ENCODE data around the gene GRWD1. TPM values are rescaled to one million over a fixed set of nuclear protein-coding genes. Genes with fewer than 3 reads are reported as not detected.

GRWD1 gene
- total and polyA plus RNA-seq, 5 donors from 2014 or later = 29.0 to 52.9 (median 35.5) TPM

- peaks cover 28% of the 10 kb centered on the region for H3K4me1 ChIP-seq (ENCODE audit: control insufficient read depth, insufficient read depth, low read length, poor library complexity, severe bottlenecking)
- Mint-ChIP-seq H3K36me3 (peaks cover 15% of the 10 kb centered on the region), H3K27me3 (peaks cover 40% of the 10 kb centered on the region), H3K4me3 (peak overlapping the region; percentile 85 to 95 (median 94)), H3K4me1 (peaks cover 4 to 51% (median 26%) of the 10 kb centered on the region in 4 donors), H3K9me3 (no peaks in the 10 kb centered on the region), H3K27ac (peak overlapping the region; percentile 8 to 96 (median 88))
- peaks cover 8% of the 10 kb centered on the region for H3K27me3 ChIP-seq (ENCODE audit: control insufficient read depth, insufficient read depth, low read length)
- no peaks in the 10 kb centered on the region for H3K9me3 ChIP-seq (ENCODE audit: control insufficient read depth in 2 of 2, low read length in 2 of 2)
- DNase-seq = no peak
- H3K27ac ChIP-seq (ENCODE audit: insufficient read depth, low read length, poor library complexity, severe bottlenecking) = no peak overlapping the region
- peak overlapping the region; percentile 95 for H3K4me3 ChIP-seq (ENCODE audit: low read depth, low read length)
- peaks cover 24% of the 10 kb centered on the region for H3K36me3 ChIP-seq (ENCODE audit: control insufficient read depth, insufficient read depth, low read length)
- ATAC-seq (ENCODE audit: low read depth in 2 of 2) = no peak
These were observed 915 bp upstream of the GRWD1 start for GRCh38 chr19:48444936-48445200.

- peaks cover 27% of the 10 kb centered on the region for H3K36me3 ChIP-seq (ENCODE audit: control insufficient read depth, insufficient read depth, low read length)
- H3K4me1 Mint-ChIP-seq = peaks cover 4 to 51% (median 26%) of the 10 kb centered on the region in 4 donors
- peak overlapping the region; percentile 84 for H3K27ac ChIP-seq (ENCODE audit: insufficient read depth, low read length, poor library complexity, severe bottlenecking)
- H3K9me3 ChIP-seq (ENCODE audit: control insufficient read depth in 2 of 2, low read length in 2 of 2) = no peaks in the 10 kb centered on the region
- H3K9me3 Mint-ChIP-seq = no peaks in the 10 kb centered on the region
- H3K36me3 Mint-ChIP-seq = peaks cover 15% of the 10 kb centered on the region
- peak overlapping the region; percentile 95 for H3K4me3 ChIP-seq (ENCODE audit: low read depth, low read length)
- peaks cover 28% of the 10 kb centered on the region for H3K4me1 ChIP-seq (ENCODE audit: control insufficient read depth, insufficient read depth, low read length, poor library complexity, severe bottlenecking)
- peak overlapping the region; percentile 8 to 96 (median 88) for H3K27ac Mint-ChIP-seq
- peaks cover 8% of the 10 kb centered on the region for H3K27me3 ChIP-seq (ENCODE audit: control insufficient read depth, insufficient read depth, low read length)
- ATAC-seq (ENCODE audit: low read depth in 2 of 2) = peak; percentile 9 to 18
- H3K27me3 Mint-ChIP-seq = peaks cover 38% of the 10 kb centered on the region
- H3K4me3 Mint-ChIP-seq = peak overlapping the region; percentile 85 to 95 (median 94)
- no peak for DNase-seq
These were observed 552 bp upstream of the GRWD1 start for GRCh38 chr19:48445256-48445605.

- Histone ChIP-seq H3K4me1 (ENCODE audit: control insufficient read depth, insufficient read depth, low read length, poor library complexity, severe bottlenecking) (peaks cover 28% of the 10 kb centered on the region), H3K36me3 (ENCODE audit: control insufficient read depth, insufficient read depth, low read length) (peaks cover 41% of the 10 kb centered on the region), H3K27me3 (ENCODE audit: control insufficient read depth, insufficient read depth, low read length) (peaks cover 4% of the 10 kb centered on the region), H3K4me3 (ENCODE audit: low read depth, low read length) (peak overlapping the region; percentile 95), H3K27ac (ENCODE audit: insufficient read depth, low read length, poor library complexity, severe bottlenecking) (peak overlapping the region; percentile 84), H3K9me3 (ENCODE audit: control insufficient read depth in 2 of 2, low read length in 2 of 2) (no peaks in the 10 kb centered on the region)
- Mint-ChIP-seq H3K9me3 (no peaks in the 10 kb centered on the region), H3K27ac (peak overlapping the region in 2 of 3 donors; percentile 88 to 96), H3K4me1 (peaks cover 4 to 48% (median 26%) of the 10 kb centered on the region in 4 donors), H3K36me3 (peaks cover 15% of the 10 kb centered on the region), H3K4me3 (peak overlapping the region; percentile 85 to 95 (median 94)), H3K27me3 (peaks cover 25% of the 10 kb centered on the region)
- DNase-seq (no peak), ATAC-seq (ENCODE audit: low read depth in 2 of 2) (no peak)
These were observed 796 bp downstream of the GRWD1 start for GRCh38 chr19:48446579-48446978.

- H3K36me3 ChIP-seq (ENCODE audit: control insufficient read depth, insufficient read depth, low read length) = peaks cover 56% of the 10 kb centered on the region
- no peaks in the 10 kb centered on the region for H3K9me3 ChIP-seq (ENCODE audit: control insufficient read depth in 2 of 2, low read length in 2 of 2)
- no peak overlapping the region for H3K4me3 ChIP-seq (ENCODE audit: low read depth, low read length)
- Mint-ChIP-seq H3K36me3 (peaks cover 15% of the 10 kb centered on the region), H3K4me3 (peak overlapping the region in 1 of 4 donors; percentile 67), H3K9me3 (no peaks in the 10 kb centered on the region), H3K27ac (no peak overlapping the region), H3K4me1 (peaks cover 4 to 40% (median 26%) of the 10 kb centered on the region in 4 donors), H3K27me3 (peaks cover 17% of the 10 kb centered on the region)
- no peak overlapping the region for H3K27ac ChIP-seq (ENCODE audit: insufficient read depth, low read length, poor library complexity, severe bottlenecking)
- peaks cover 27% of the 10 kb centered on the region for H3K4me1 ChIP-seq (ENCODE audit: control insufficient read depth, insufficient read depth, low read length, poor library complexity, severe bottlenecking)
- ATAC-seq (ENCODE audit: low read depth in 2 of 2) (no peak), DNase-seq (no peak)
- H3K27me3 ChIP-seq (ENCODE audit: control insufficient read depth, insufficient read depth, low read length) = no peaks in the 10 kb centered on the region
These were observed 2.8 kb downstream of the GRWD1 start for GRCh38 chr19:48448563-48448962.

DNA sequence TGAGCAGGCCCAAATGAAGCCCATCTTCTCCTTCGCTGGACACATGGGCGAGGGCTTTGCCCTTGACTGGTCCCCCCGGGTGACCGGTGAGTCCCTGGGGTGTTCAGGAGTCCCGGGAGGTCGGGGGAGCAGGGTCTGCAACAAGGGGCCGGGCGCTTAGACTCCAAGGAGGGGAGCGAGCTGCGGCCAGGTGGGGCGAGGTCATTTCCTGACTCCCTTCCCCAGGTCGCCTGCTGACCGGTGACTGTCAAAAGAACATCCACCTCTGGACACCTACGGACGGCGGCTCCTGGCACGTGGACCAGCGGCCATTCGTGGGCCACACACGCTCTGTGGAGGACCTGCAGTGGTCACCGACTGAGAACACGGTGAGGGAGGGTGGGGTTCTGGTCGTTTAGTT, 4.7 kb downstream of the GRWD1 start:
- Mint-ChIP-seq H3K27me3 (peaks cover 3% of the 10 kb centered on the region), H3K4me3 (no peak overlapping the region), H3K4me1 (peaks cover 4 to 34% (median 18%) of the 10 kb centered on the region in 4 donors), H3K9me3 (no peaks in the 10 kb centered on the region), H3K27ac (no peak overlapping the region), H3K36me3 (peaks cover 20% of the 10 kb centered on the region)
- Histone ChIP-seq H3K9me3 (ENCODE audit: control insufficient read depth in 2 of 2, low read length in 2 of 2) (no peaks in the 10 kb centered on the region), H3K4me1 (ENCODE audit: control insufficient read depth, insufficient read depth, low read length, poor library complexity, severe bottlenecking) (peaks cover 9% of the 10 kb centered on the region), H3K27ac (ENCODE audit: insufficient read depth, low read length, poor library complexity, severe bottlenecking) (no peak overlapping the region), H3K4me3 (ENCODE audit: low read depth, low read length) (no peak overlapping the region), H3K36me3 (ENCODE audit: control insufficient read depth, insufficient read depth, low read length) (peaks cover 66% of the 10 kb centered on the region), H3K27me3 (ENCODE audit: control insufficient read depth, insufficient read depth, low read length) (no peaks in the 10 kb centered on the region)
- ATAC-seq (ENCODE audit: low read depth in 2 of 2) = no peak
- no peak for DNase-seq

- peaks cover 20% of the 10 kb centered on the region for H3K36me3 Mint-ChIP-seq
- H3K9me3 ChIP-seq (ENCODE audit: control insufficient read depth in 2 of 2, low read length in 2 of 2) = no peaks in the 10 kb centered on the region
- H3K4me1 Mint-ChIP-seq = peaks cover 4 to 30% (median 16%) of the 10 kb centered on the region in 4 donors
- H3K27ac ChIP-seq (ENCODE audit: insufficient read depth, low read length, poor library complexity, severe bottlenecking) = no peak overlapping the region
- ATAC-seq (ENCODE audit: low read depth in 2 of 2) = no peak
- peaks cover 8% of the 10 kb centered on the region for H3K4me1 ChIP-seq (ENCODE audit: control insufficient read depth, insufficient read depth, low read length, poor library complexity, severe bottlenecking)
- no peak overlapping the region for H3K27ac Mint-ChIP-seq
- H3K4me3 ChIP-seq (ENCODE audit: low read depth, low read length) = no peak overlapping the region
- H3K36me3 ChIP-seq (ENCODE audit: control insufficient read depth, insufficient read depth, low read length) = peaks cover 70% of the 10 kb centered on the region
- DNase-seq = no peak
- H3K27me3 ChIP-seq (ENCODE audit: control insufficient read depth, insufficient read depth, low read length) = no peaks in the 10 kb centered on the region
- H3K4me3 Mint-ChIP-seq = peak overlapping the region in 1 of 4 donors; percentile 15
- no peaks in the 10 kb centered on the region for H3K27me3 Mint-ChIP-seq
- H3K9me3 Mint-ChIP-seq = no peaks in the 10 kb centered on the region
These were observed 5.1 kb downstream of the GRWD1 start for GRCh38 chr19:48450863-48451262.

- DNase-seq = no peak
- Histone ChIP-seq H3K27ac (ENCODE audit: insufficient read depth, low read length, poor library complexity, severe bottlenecking) (no peak overlapping the region), H3K36me3 (ENCODE audit: control insufficient read depth, insufficient read depth, low read length) (peaks cover 76% of the 10 kb centered on the region), H3K9me3 (ENCODE audit: control insufficient read depth in 2 of 2, low read length in 2 of 2) (no peaks in the 10 kb centered on the region), H3K4me3 (ENCODE audit: low read depth, low read length) (no peak overlapping the region), H3K27me3 (ENCODE audit: control insufficient read depth, insufficient read depth, low read length) (no peaks in the 10 kb centered on the region), H3K4me1 (ENCODE audit: control insufficient read depth, insufficient read depth, low read length, poor library complexity, severe bottlenecking) (peaks cover 1% of the 10 kb centered on the region)
- Mint-ChIP-seq H3K4me3 (no peak overlapping the region), H3K9me3 (no peaks in the 10 kb centered on the region), H3K27me3 (no peaks in the 10 kb centered on the region), H3K27ac (no peak overlapping the region), H3K36me3 (peaks cover 20% of the 10 kb centered on the region), H3K4me1 (peaks cover 4 to 22% (median 13%) of the 10 kb centered on the region in 4 donors)
- ATAC-seq (ENCODE audit: low read depth in 2 of 2) = no peak
These were observed 5.8 kb downstream of the GRWD1 start for GRCh38 chr19:48451624-48452023.

- Mint-ChIP-seq H3K9me3 (no peaks in the 10 kb centered on the region), H3K4me3 (no peak overlapping the region), H3K27me3 (no peaks in the 10 kb centered on the region), H3K4me1 (peaks cover 4 to 17% (median 12%) of the 10 kb centered on the region in 4 donors), H3K27ac (no peak overlapping the region), H3K36me3 (peaks cover 22% of the 10 kb centered on the region)
- Histone ChIP-seq H3K9me3 (ENCODE audit: control insufficient read depth in 2 of 2, low read length in 2 of 2) (no peaks in the 10 kb centered on the region), H3K36me3 (ENCODE audit: control insufficient read depth, insufficient read depth, low read length) (peaks cover 74% of the 10 kb centered on the region), H3K4me3 (ENCODE audit: low read depth, low read length) (no peak overlapping the region), H3K4me1 (ENCODE audit: control insufficient read depth, insufficient read depth, low read length, poor library complexity, severe bottlenecking) (no peaks in the 10 kb centered on the region), H3K27ac (ENCODE audit: insufficient read depth, low read length, poor library complexity, severe bottlenecking) (no peak overlapping the region), H3K27me3 (ENCODE audit: control insufficient read depth, insufficient read depth, low read length) (no peaks in the 10 kb centered on the region)
- DNase-seq = no peak
- ATAC-seq (ENCODE audit: low read depth in 2 of 2) = no peak
These were observed 6.8 kb downstream of the GRWD1 start for GRCh38 chr19:48452289-48453190.

All from CD4-positive, CD25-positive, alpha-beta regulatory T cell (primary cell).